Measurements from ENCODE around the gene MRPL20. TPM values are rescaled to one million over a fixed set of nuclear protein-coding genes. Genes with fewer than 3 reads are reported as not detected.
A peak's percentile ranks its signal among the peaks of the same experiment; 100 is the strongest.

Gene MRPL20
- total and polyA plus RNA-seq, 9 of the 15 experiments (the other 6 are each of a cell fraction or from before 2014, with no cell fraction given), result 180 to 671 (median 229) TPM

GRCh38 chr1:1406821-1407635 lies at the start of gene MRPL20 (continued):
- TF ChIP-seq CREB1 (IDR thresholded peaks at IDR 0.05) (peak; percentile 69), CREB1 (CRISPR knock-in tag; IDR thresholded peaks at IDR 0.05) (peak; percentile 88), DNMT1 (IDR thresholded peaks at IDR 0.05) (no peak), DMBX1 (CRISPR knock-in tag; IDR thresholded peaks at IDR 0.05; ENCODE audit: borderline replicate concordance) (no peak), RBM39 (optimal IDR thresholded peaks at IDR 0.05; ENCODE audit: low read depth, low read length) (no peak), SMAD2 (IDR thresholded peaks at IDR 0.05; ENCODE audit: low read depth, low read length) (no peak), RNF2 (IDR thresholded peaks at IDR 0.05) (peak; percentile 70), ZFP30 (CRISPR knock-in tag; IDR thresholded peaks at IDR 0.05; ENCODE audit: borderline replicate concordance) (no peak), NELFE (IDR thresholded peaks at IDR 0.05; ENCODE audit: insufficient read depth, insufficient read length) (no peak), LEF1 (IDR thresholded peaks at IDR 0.05) (no peak), ARID3A (IDR thresholded peaks at IDR 0.05; ENCODE audit: borderline replicate concordance, low read depth, low read length) (no peak), MED1 (CRISPR knock-in tag; IDR thresholded peaks at IDR 0.05; ENCODE audit: borderline replicate concordance) (no peak), STAT5A (IDR thresholded peaks at IDR 0.05; ENCODE audit: borderline replicate concordance, low read length) (no peak), SIN3B (IDR thresholded peaks at IDR 0.05; ENCODE audit: low read depth) (peak; percentile 98), HMBOX1 (IDR thresholded peaks at IDR 0.05) (no peak), ZNF324 (CRISPR knock-in tag; IDR thresholded peaks at IDR 0.05) (0 out of 2 replicates have a peak, but pooled peaks have one; percentile 22), NCOR1 (IDR thresholded peaks at IDR 0.05) (peak; percentile 45; the same call in 1 of the 2 replicates), CEBPG (CRISPR knock-in tag; IDR thresholded peaks at IDR 0.05) (no peak), CEBPG (tag; conservative IDR thresholded peaks at IDR 0.05 in 1 of 2, IDR thresholded peaks at IDR 0.05 in 1 of 2) (no peak), ASH1L (IDR thresholded peaks at IDR 0.05; ENCODE audit: borderline replicate concordance, low read depth, partially characterized antibody) (no peak), PHB (CRISPR knock-in tag; IDR thresholded peaks at IDR 0.05) (no peak), YBX1 (IDR thresholded peaks at IDR 0.05) (no peak), ZNF174 (CRISPR knock-in tag; IDR thresholded peaks at IDR 0.05) (no peak), HDAC3 (IDR thresholded peaks at IDR 0.05; ENCODE audit: borderline replicate concordance, partially characterized antibody) (no peak), SMAD4 (CRISPR knock-in tag; conservative IDR thresholded peaks at IDR 0.05) (peak; percentile 28; the same call in 1 of the 2 replicates), ARHGAP35 (IDR thresholded peaks at IDR 0.05; ENCODE audit: partially characterized antibody) (no peak), MTF1 (CRISPR knock-in tag; IDR thresholded peaks at IDR 0.05; ENCODE audit: borderline replicate concordance) (no peak)
